Gastroesophageal sphincter (tissue), 3 donors: ENCODE measurements around the gene ATP10A.

Experiments used
- EP300 ChIP-seq: sonication (generic); formaldehyde crosslinking; IDR thresholded peaks from one replicate; pipeline ENCODE4 v1.6.1; 2017; ENCODE audit warnings: antibody characterized with exemption, mild to moderate bottlenecking
- POLR2AphosphoS5 ChIP-seq: sonication (generic); formaldehyde crosslinking; IDR thresholded peaks from one replicate; pipeline ENCODE4 v1.6.1; 2017; ENCODE audit warnings: antibody characterized with exemption
- TF ChIP-seq, protein P1 (sequence below), 4 experiments: fragments of 200-600 bp in 2 of 4; fragments of 450-650 bp in 2 of 4; sonication (generic) in 1 of 4; IDR thresholded peaks; one replicate each; pipeline ENCODE4 v1.5.1; 2017 to 2019; ENCODE audit warnings: antibody characterized with exemption in 4 of 4, mild to moderate bottlenecking in 2 of 4, moderate library complexity in 2 of 4

DNA sequence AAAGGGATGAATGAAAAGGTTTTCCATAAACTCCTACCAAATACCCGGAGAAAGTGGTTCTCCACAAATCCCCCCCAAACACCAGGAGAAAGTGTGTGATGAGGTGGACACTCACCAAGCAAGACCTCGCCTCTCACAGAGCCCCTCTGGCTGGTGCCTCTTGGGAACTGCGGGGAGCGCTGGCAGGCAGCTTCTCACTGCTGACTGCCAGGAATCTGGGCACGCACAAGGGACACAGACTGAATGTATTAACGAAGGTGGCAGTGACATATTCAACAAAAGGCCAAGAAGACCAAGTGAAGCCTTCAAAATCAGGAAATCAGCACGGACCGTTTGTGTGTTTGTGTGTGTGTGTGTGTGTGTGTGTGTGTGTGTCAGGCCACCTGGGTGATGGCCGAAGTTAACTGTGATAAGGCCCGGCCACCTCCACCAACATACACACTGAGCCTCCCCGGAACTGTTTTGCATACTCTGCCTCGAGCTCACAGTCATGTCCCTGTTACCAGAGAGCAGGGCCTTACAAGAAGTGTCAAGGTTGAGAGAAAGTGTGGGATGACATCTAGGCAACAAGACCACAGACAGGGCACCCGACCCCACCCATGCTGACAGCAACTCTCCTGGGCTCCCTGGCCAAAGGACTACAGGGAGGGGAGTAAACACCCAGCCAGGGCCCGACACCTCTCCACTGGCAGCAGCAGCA is 18.0 kb downstream of the ATP10A start:
- TF ChIP-seq EP300 (no peak), POLR2AphosphoS5 (no peak)
- TF ChIP-seq, protein P1, sequence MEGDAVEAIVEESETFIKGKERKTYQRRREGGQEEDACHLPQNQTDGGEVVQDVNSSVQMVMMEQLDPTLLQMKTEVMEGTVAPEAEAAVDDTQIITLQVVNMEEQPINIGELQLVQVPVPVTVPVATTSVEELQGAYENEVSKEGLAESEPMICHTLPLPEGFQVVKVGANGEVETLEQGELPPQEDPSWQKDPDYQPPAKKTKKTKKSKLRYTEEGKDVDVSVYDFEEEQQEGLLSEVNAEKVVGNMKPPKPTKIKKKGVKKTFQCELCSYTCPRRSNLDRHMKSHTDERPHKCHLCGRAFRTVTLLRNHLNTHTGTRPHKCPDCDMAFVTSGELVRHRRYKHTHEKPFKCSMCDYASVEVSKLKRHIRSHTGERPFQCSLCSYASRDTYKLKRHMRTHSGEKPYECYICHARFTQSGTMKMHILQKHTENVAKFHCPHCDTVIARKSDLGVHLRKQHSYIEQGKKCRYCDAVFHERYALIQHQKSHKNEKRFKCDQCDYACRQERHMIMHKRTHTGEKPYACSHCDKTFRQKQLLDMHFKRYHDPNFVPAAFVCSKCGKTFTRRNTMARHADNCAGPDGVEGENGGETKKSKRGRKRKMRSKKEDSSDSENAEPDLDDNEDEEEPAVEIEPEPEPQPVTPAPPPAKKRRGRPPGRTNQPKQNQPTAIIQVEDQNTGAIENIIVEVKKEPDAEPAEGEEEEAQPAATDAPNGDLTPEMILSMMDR (IDR thresholded peaks at IDR 0.05), result no peak
